Trophoblast cell (in vitro differentiated cells and primary cell): ENCODE data around the gene RAD23B.

Experiments
- DNase-seq, 2 donors: peaks; one replicate each; pipeline ENCODE4 v3.0.0-alpha.2; 2016
- H2AFZ ChIP-seq: 2 replicates; pipeline ENCODE4 v1.6.1; 2013; ENCODE audit warnings: low read length, moderate library complexity, mild to moderate bottlenecking; ENCODE audit not compliant: insufficient read depth, poor library complexity
- H2AK5ac ChIP-seq: 2 replicates; pipeline ENCODE4 v1.6.1; 2013; ENCODE audit warnings: mild to moderate bottlenecking, low read length
- H2BK120ac ChIP-seq: 2 replicates; pipeline ENCODE4 v1.6.1; 2013; ENCODE audit warnings: low read length, mild to moderate bottlenecking, moderate library complexity; ENCODE audit not compliant: insufficient read depth, poor library complexity
- H2BK12ac ChIP-seq: 2 replicates; pipeline ENCODE4 v1.6.1; 2013; ENCODE audit warnings: mild to moderate bottlenecking, low read length, moderate library complexity
- H2BK5ac ChIP-seq: 2 replicates; pipeline ENCODE4 v1.6.1; 2013; ENCODE audit warnings: low read length, low read depth, moderate library complexity, mild to moderate bottlenecking; ENCODE audit not compliant: poor library complexity
- H3K14ac ChIP-seq: 2 replicates; pipeline ENCODE4 v1.6.1; 2013; ENCODE audit warnings: mild to moderate bottlenecking, low read length
- H3K18ac ChIP-seq: 2 replicates; pipeline ENCODE4 v1.6.1; 2013; ENCODE audit warnings: mild to moderate bottlenecking, low read length
- H3K23ac ChIP-seq: 2 replicates; pipeline ENCODE4 v1.6.1; 2013; ENCODE audit warnings: low read length
- H3K27ac ChIP-seq: 2 replicates; pipeline ENCODE4 v1.5.1; 2013; ENCODE audit warnings: low read depth, mild to moderate bottlenecking, inconsistent platforms, low read length, moderate library complexity
- H3K27me3 ChIP-seq: 2 replicates; pipeline ENCODE4 v1.6.1; 2013; ENCODE audit warnings: inconsistent platforms, mild to moderate bottlenecking, low read length, moderate library complexity; ENCODE audit not compliant: insufficient read depth
- H3K36me3 ChIP-seq, 2 experiments: 1 replicate in 1 of 2; 2 replicates in 1 of 2; pipeline ENCODE4 v1.6.1; 2013; ENCODE audit warnings: low read length in 2 of 2, mild to moderate bottlenecking in 2 of 2, moderate library complexity in 1 of 2; ENCODE audit not compliant: insufficient read depth in 2 of 2, control insufficient read depth in 1 of 2
- H3K4ac ChIP-seq: 2 replicates; pipeline ENCODE4 v1.6.1; 2013; ENCODE audit warnings: low read depth, mild to moderate bottlenecking, low read length, moderate library complexity
- H3K4me1 ChIP-seq, 2 experiments: 1 replicate in 1 of 2; 2 replicates in 1 of 2; pipeline ENCODE4 v1.6.1; 2013; ENCODE audit warnings: low read length in 2 of 2, mild to moderate bottlenecking in 2 of 2, moderate library complexity in 1 of 2; ENCODE audit not compliant: insufficient read depth in 2 of 2, control insufficient read depth in 1 of 2
- H3K4me2 ChIP-seq: 2 replicates; pipeline ENCODE4 v1.6.1; 2013; ENCODE audit warnings: inconsistent platforms, mild to moderate bottlenecking, low read length, moderate library complexity
- H3K4me3 ChIP-seq: 2 replicates; pipeline ENCODE4 v1.5.1; 2013; ENCODE audit warnings: mild to moderate bottlenecking, low read depth, low read length, inconsistent platforms
- H3K79me1 ChIP-seq: one replicate; pipeline ENCODE4 v1.6.1; 2013; ENCODE audit warnings: low read length
- H3K79me2 ChIP-seq: 2 replicates; pipeline ENCODE4 v1.6.1; 2013; ENCODE audit warnings: low read length, mild to moderate bottlenecking; ENCODE audit not compliant: control insufficient read depth, insufficient read depth, poor library complexity
- H3K9ac ChIP-seq: 2 replicates; pipeline ENCODE4 v1.6.1; 2013; ENCODE audit warnings: mild to moderate bottlenecking, low read length
- H3K9me3 ChIP-seq: 2 replicates; pipeline ENCODE4 v1.6.1; 2013; ENCODE audit warnings: low read depth, mild to moderate bottlenecking, control low read depth, inconsistent platforms, low read length; ENCODE audit not compliant: insufficient read depth
- H4K12ac ChIP-seq: 2 replicates; pipeline ENCODE4 v1.6.1; 2013; ENCODE audit warnings: low read depth, mild to moderate bottlenecking, low read length, moderate library complexity
- H4K8ac ChIP-seq: 2 replicates; pipeline ENCODE4 v1.6.1; 2013; ENCODE audit warnings: low read depth, mild to moderate bottlenecking, low read length, moderate library complexity
- H4K91ac ChIP-seq: one replicate; pipeline ENCODE4 v1.6.1; 2013; ENCODE audit warnings: low read depth, mild to moderate bottlenecking, low read length, moderate library complexity
- WGBS: extraction: QIAGEN DNeasy Blood & Tissue Kit; methylation state at CpG from one replicate; pipeline ENCODE4 v1.1.7; 2013; ENCODE audit warnings: missing lambda C conversion rate; ENCODE audit not compliant: insufficient read length, insufficient coverage; ENCODE audit errors: extremely low coverage; 5-methylcytosine and 5-hydroxymethylcytosine counted together

Gene RAD23B

GRCh38 chr9:107358986-107359385, 75.9 kb downstream of the RAD23B start:
- Histone ChIP-seq H3K9ac (no peak overlapping the region), H3K79me1 (peaks cover 25% of the 10 kb centered on the region), H3K4me3 (no peak overlapping the region), H4K8ac (no peak overlapping the region), H3K36me3 (no peaks in the 10 kb centered on the region), H3K79me2 (peaks cover 2% of the 10 kb centered on the region), H3K4me1 (peaks cover 32 to 35% of the 10 kb centered on the region in 2 experiments), H3K9me3 (no peaks in the 10 kb centered on the region), H2AFZ (no peak overlapping the region), H2AK5ac (no peak overlapping the region), H2BK5ac (no peak overlapping the region), H3K27me3 (no peaks in the 10 kb centered on the region), H3K4me2 (no peak overlapping the region), H2BK120ac (peak overlapping the region; percentile 23), H3K23ac (no peak overlapping the region), H4K91ac (peak overlapping the region; percentile 50), H3K18ac (peak overlapping the region; percentile 14), H3K4ac (no peak overlapping the region), H2BK12ac (peak overlapping the region; percentile 68), H3K27ac (no peak overlapping the region), H4K12ac (no peak overlapping the region), H3K14ac (no peak overlapping the region)
- WGBS = no CpG with 5 or more reads among the region's 7 CpGs
- no peak for DNase-seq

- Histone ChIP-seq H2BK5ac (peak overlapping the region; percentile 24), H3K9me3 (no peaks in the 10 kb centered on the region), H3K18ac (peak overlapping the region; percentile 13), H3K23ac (no peak overlapping the region), H3K27me3 (no peaks in the 10 kb centered on the region), H3K4me3 (no peak overlapping the region), H3K27ac (peak overlapping the region; percentile 26), H3K79me1 (peaks cover 30% of the 10 kb centered on the region), H4K8ac (no peak overlapping the region), H2BK120ac (peak overlapping the region; percentile 9), H3K4me1 (peaks cover 35 to 40% of the 10 kb centered on the region in 2 experiments), H2AK5ac (peak overlapping the region; percentile 26), H3K9ac (no peak overlapping the region), H4K12ac (no peak overlapping the region), H2AFZ (no peak overlapping the region), H2BK12ac (peak overlapping the region; percentile 79), H3K79me2 (peaks cover 2% of the 10 kb centered on the region), H4K91ac (peak overlapping the region; percentile 56), H3K36me3 (no peaks in the 10 kb centered on the region), H3K4ac (no peak overlapping the region), H3K4me2 (no peak overlapping the region), H3K14ac (peak overlapping the region; percentile 32)
- no peak for DNase-seq
- WGBS = no CpG with 5 or more reads among the region's 7 CpGs
These were observed 77.0 kb downstream of the RAD23B start for GRCh38 chr9:107360098-107360497.

DNA sequence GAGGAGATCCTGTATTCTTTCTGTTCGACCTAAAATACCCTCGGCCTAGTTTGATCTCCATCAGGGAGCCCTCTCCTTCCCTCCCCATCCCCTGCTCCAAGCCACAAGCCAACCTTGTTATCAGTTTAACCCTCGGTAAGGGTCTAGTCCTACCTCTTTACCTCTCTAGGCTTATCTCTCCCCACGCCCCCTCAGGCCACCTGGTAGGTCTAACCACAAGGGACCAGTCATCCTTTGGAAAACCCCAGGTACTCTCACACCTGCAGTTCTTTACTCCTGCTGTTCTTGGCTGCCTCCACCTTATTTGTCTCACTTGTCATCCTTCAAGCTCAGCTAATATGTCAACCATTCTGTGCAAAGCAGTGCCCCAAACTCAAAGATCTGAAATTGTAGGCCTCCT, 78.7 kb downstream of the RAD23B start:
- no peak overlapping the region for H3K18ac ChIP-seq

DNA sequence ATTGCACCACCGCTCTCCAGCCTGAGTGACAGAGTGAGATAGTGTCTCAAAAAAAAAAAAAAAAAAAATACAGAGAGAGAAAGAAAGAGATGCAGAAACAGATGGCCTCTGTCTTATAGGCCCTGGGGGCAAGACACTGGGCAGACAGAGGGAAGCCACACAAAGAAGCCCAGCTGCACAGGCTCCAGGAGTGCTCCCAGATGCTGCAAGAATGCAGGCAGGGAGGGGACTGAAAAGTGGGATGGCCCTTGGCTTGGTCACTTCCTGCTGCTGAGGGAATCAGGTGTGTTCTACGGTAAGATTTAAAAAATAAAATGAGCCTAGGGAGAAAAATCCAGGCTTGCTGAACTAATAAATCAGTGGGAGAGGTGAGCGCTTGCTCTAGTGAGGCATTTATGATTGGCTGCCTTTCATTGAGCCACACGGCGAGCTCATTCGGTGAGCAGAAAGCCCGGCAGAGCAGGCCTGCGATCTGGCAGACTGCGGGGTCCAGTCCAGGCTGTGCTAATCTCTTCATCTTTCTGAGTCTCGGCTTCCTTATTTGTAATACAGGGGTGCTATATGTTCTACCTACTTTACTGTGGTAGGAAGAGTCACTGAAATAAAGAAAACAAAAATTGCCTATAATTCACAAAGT, 80.6 kb downstream of the RAD23B start:
- Histone ChIP-seq H3K79me1 (peaks cover 38% of the 10 kb centered on the region), H3K79me2 (peaks cover 2% of the 10 kb centered on the region), H2BK12ac (peak overlapping the region; percentile 97), H3K9ac (peak overlapping the region; percentile 42), H3K23ac (no peak overlapping the region), H3K36me3 (no peaks in the 10 kb centered on the region), H3K4ac (peak overlapping the region; percentile 77), H3K27ac (peak overlapping the region; percentile 99), H3K14ac (peak overlapping the region; percentile 89), H2AFZ (no peak overlapping the region), H3K4me3 (no peak overlapping the region), H3K4me2 (peak overlapping the region; percentile 57), H4K91ac (peak overlapping the region; percentile 89), H3K27me3 (no peaks in the 10 kb centered on the region), H2AK5ac (no peak overlapping the region), H2BK5ac (peak overlapping the region; percentile 97), H3K18ac (peak overlapping the region; percentile 84), H3K4me1 (peaks cover 36 to 42% of the 10 kb centered on the region in 2 experiments), H4K12ac (peak overlapping the region; percentile 59), H4K8ac (peak overlapping the region; percentile 86), H3K9me3 (no peaks in the 10 kb centered on the region), H2BK120ac (peak overlapping the region; percentile 98)
- WGBS = no CpG with 5 or more reads among the region's 10 CpGs
- DNase-seq = peak; percentile 75 to 83

More for the DNA sequence above, 78.7 kb downstream of the RAD23B start:
- no peak overlapping the region for H3K4ac ChIP-seq
- no peak overlapping the region for H2AK5ac ChIP-seq
- peak overlapping the region; percentile 78 for H3K27ac ChIP-seq
- H2AFZ ChIP-seq = no peak overlapping the region
- no peak overlapping the region for H3K9ac ChIP-seq
- H3K79me2 ChIP-seq = peaks cover 2% of the 10 kb centered on the region
- H2BK5ac ChIP-seq = peak overlapping the region; percentile 26
- peaks cover 32% of the 10 kb centered on the region for H3K79me1 ChIP-seq
- no peaks in the 10 kb centered on the region for H3K9me3 ChIP-seq
- no peak overlapping the region for H3K4me2 ChIP-seq
- H4K8ac ChIP-seq = no peak overlapping the region
- H2BK12ac ChIP-seq = peak overlapping the region; percentile 59
- no peaks in the 10 kb centered on the region for H3K27me3 ChIP-seq
- WGBS = no CpG with 5 or more reads among the region's 4 CpGs
- H3K4me1 ChIP-seq = peaks cover 32 to 37% of the 10 kb centered on the region in 2 experiments
- no peak overlapping the region for H3K14ac ChIP-seq
- H4K12ac ChIP-seq = no peak overlapping the region
- no peak for DNase-seq
- H4K91ac ChIP-seq = peak overlapping the region; percentile 46
- no peaks in the 10 kb centered on the region for H3K36me3 ChIP-seq
- H2BK120ac ChIP-seq = peak overlapping the region; percentile 96
- H3K23ac ChIP-seq = no peak overlapping the region
- no peak overlapping the region for H3K4me3 ChIP-seq
